Hair follicular keratinocyte (primary cell): ENCODE results near the gene NUDT11. TPM values are rescaled to one million over a fixed set of nuclear protein-coding genes. Genes with fewer than 3 reads are reported as not detected.

Source experiments
- total RNA-seq: library from RNA; depleted of rRNA; stranded (reverse); fragments of >200 nt; gene quantifications from 2 replicates; pipeline ENCODE4 v1.2.3, GENCODE V29; 2015

NUDT11 gene
- total RNA-seq: 11.3 and 12.5 TPM in 2 replicates

DNA sequence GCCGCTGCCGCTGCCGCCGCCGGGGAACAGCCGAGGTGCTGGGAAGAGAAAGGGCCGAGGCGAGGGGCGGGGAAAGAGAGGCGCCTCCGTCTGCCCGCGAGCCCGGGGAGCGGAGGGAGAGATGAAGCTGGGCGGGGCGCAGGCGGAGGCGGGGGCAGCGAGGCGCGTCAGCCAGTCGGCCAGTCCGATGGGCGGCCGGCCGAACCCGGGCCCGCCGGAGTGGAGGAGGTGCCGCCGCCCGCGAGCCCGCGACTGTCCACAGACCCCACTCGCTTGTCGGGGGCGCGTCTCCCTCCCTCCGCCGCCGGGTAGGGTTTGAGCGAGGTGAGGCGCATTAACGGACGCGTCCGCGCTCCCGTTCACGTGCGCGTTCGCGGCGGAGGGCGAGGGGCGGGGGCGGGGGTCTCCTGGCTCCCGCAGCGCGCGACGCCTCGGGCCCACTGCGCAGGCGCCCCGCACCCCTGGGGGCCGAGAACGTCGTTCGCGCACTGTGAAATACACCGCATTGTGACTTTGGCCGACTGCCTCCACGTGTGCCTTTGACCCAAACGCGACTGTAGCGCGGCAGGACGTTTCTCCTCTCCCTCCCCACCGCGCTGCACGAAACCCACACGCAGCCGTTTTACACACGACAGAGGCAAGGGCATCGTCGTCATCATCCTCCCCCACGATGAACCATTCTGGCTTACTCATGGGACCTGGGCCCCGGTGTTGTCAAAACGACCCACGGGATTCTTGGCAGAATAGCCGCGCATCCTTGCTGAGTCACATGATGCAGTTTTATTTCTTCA is at the start of gene NUDT11:
Gene NUDT11 (minus strand): TSS at position 92 of the 791 bp plus-strand sequence. CDS start 148 bp downstream, outside the sequence.

Other genes starting within 250 kb of the NUDT11 start
- 0.62 and 2.2 TPM in 2 replicates for gene NUDT10, start 163.8 kb downstream of the NUDT11 start, total RNA-seq
- gene CENPVL3, start 122.3 kb upstream of the NUDT11 start, total RNA-seq: 0.08 TPM in 1 of 2 replicates, not detected in the other
- gene CENPVL2, start 186.2 kb upstream of the NUDT11 start, total RNA-seq: not detected in 2 replicates
- not detected in 2 replicates for gene CENPVL1, start 213.9 kb upstream of the NUDT11 start, total RNA-seq
- 3.0 and 3.4 TPM in 2 replicates for gene GSPT2, start 246.8 kb upstream of the NUDT11 start, total RNA-seq